DOHH2 (cell line): ENCODE data around the gene ATP13A2.

ENCODE experiments used
- CTCF ChIP-seq: fragments of 200-600 bp; sonication (generic); IDR thresholded peaks from one replicate; pipeline ENCODE4 v1.5.1; 2014; ENCODE audit warnings: antibody characterized with exemption, mild to moderate bottlenecking, low read depth, low read length; ENCODE audit not compliant: poor library complexity, severe bottlenecking
- EZH2phosphoT487 ChIP-seq: fragments of 200-600 bp; sonication (generic); IDR thresholded peaks from 2 replicates; pipeline ENCODE4 v1.6.1; 2017; ENCODE audit warnings: borderline replicate concordance, mild to moderate bottlenecking, antibody characterized with exemption, low read length, moderate library complexity, mixed read lengths

GRCh38 chr1:17018849-17019248 lies 7.1 kb upstream of the ATP13A2 start:
- no peak for TF ChIP-seq CTCF
- no peak for TF ChIP-seq EZH2phosphoT487
